ENCODE results near the gene SLC5A8. TPM values are rescaled to one million over a fixed set of nuclear protein-coding genes. Genes with fewer than 3 reads are reported as not detected.
"Not testable (repeated sequence)": the region's sequence is repeated elsewhere in the genome, so short reads cannot be mapped to it uniquely, and the experiment has no call there.

The SLC5A8 gene
- total RNA-seq, 1 experiment from 2014 or later: not detected

DNA sequence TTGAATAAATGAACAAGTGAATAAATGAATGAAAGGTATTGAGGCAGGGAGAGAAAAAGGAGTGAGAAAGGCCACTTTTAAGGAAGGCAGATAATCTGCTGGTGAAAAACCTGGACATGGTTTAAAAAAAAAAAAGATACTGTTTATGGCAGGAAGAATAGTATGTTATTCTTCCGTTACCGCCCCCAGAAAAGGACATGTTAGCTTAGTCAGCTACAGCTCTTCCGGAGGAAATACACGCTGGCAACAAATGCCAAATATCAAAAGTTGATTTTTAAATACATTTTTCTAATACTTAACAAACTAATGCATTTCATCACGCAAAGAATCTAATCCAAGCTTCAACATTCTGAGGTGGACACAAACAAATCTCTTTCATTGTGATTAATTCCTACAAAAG lies 43.2 kb downstream of the SLC5A8 start:
- Histone ChIP-seq H3F3A (ENCODE audit: low read length, unreplicated experiment) (no peaks in the 10 kb centered on the region), H3K9me2 (replicated peaks; ENCODE audit: low read length) (no peaks in the 10 kb centered on the region), H2AFZ (ENCODE audit: low read length) (no peak overlapping the region), H3K27me3 (ENCODE audit: low read length) (peaks cover 24% of the 10 kb centered on the region), H4K20me1 (ENCODE audit: low read length) (no peaks in the 10 kb centered on the region), H3K27ac (ENCODE audit: low read length) (no peak overlapping the region), H3K9ac (ENCODE audit: low read length) (no peak overlapping the region), H3K9me3 (ENCODE audit: low read length) (no peaks in the 10 kb centered on the region), H3K4me2 (ENCODE audit: low read length) (no peak overlapping the region), H3K4me1 (ENCODE audit: insufficient read depth, low read length) (no peaks in the 10 kb centered on the region), H3K4me3 (ENCODE audit: low read length) (no peak overlapping the region), H3K36me3 (ENCODE audit: low read depth, low read length) (no peaks in the 10 kb centered on the region), H3K79me2 (ENCODE audit: low read length) (no peaks in the 10 kb centered on the region)
- no peak for TF ChIP-seq EZH2phosphoT487 (IDR thresholded peaks at IDR 0.05; ENCODE audit: borderline replicate concordance, low read length)
- TF ChIP-seq, protein P1, sequence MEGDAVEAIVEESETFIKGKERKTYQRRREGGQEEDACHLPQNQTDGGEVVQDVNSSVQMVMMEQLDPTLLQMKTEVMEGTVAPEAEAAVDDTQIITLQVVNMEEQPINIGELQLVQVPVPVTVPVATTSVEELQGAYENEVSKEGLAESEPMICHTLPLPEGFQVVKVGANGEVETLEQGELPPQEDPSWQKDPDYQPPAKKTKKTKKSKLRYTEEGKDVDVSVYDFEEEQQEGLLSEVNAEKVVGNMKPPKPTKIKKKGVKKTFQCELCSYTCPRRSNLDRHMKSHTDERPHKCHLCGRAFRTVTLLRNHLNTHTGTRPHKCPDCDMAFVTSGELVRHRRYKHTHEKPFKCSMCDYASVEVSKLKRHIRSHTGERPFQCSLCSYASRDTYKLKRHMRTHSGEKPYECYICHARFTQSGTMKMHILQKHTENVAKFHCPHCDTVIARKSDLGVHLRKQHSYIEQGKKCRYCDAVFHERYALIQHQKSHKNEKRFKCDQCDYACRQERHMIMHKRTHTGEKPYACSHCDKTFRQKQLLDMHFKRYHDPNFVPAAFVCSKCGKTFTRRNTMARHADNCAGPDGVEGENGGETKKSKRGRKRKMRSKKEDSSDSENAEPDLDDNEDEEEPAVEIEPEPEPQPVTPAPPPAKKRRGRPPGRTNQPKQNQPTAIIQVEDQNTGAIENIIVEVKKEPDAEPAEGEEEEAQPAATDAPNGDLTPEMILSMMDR (conservative IDR thresholded peaks at IDR 0.05; ENCODE audit: low read depth, low read length): no peak
- no peak for TF ChIP-seq EZH2 (IDR thresholded peaks at IDR 0.05; ENCODE audit: low read length, unreplicated experiment)
- intact Hi-C loops (cut with micrococcal nuclease): no loop called here
- no peak for ATAC-seq
- no TSS peak for BruUV-seq (replicated peaks)
- POLR2A ChIA-PET (ENCODE audit: unreplicated experiment): no interaction called here
- CTCF ChIA-PET: no interaction called here
- DNase-seq: no peak

DNA sequence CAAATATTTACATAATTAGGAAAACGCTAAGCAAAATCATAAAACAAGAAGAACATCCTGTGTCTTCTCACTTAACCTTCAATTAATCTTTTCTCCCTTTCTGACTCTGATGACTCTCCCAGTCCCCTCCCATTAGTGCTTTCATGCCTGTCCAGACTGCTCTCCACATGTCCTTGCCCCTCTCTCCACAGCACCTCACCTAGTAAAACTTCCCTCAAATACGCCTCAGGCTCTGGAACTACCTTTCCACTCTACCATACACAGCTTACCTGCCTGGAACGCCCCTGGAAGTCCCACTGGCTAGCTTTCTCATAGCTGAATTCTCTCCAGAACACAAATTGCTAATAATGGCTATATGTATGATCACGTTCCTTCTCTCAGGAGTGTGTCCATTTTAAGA lies 44.7 kb downstream of the SLC5A8 start:
- H3K9me2 ChIP-seq (replicated peaks; ENCODE audit: low read length): no peaks in the 10 kb centered on the region
- no peaks in the 10 kb centered on the region for H3K4me1 ChIP-seq (ENCODE audit: insufficient read depth, low read length)
- no peaks in the 10 kb centered on the region for H3K79me2 ChIP-seq (ENCODE audit: low read length)
- peaks cover 24% of the 10 kb centered on the region for H3K27me3 ChIP-seq (ENCODE audit: low read length)
- ATAC-seq: no peak
- CTCF ChIA-PET: no interaction called here
- TF ChIP-seq EZH2phosphoT487 (IDR thresholded peaks at IDR 0.05; ENCODE audit: borderline replicate concordance, low read length): no peak
- TF ChIP-seq EZH2 (IDR thresholded peaks at IDR 0.05; ENCODE audit: low read length, unreplicated experiment): no peak
- TF ChIP-seq, protein P1 (conservative IDR thresholded peaks at IDR 0.05; ENCODE audit: low read depth, low read length): no peak
- H3K4me3 ChIP-seq (ENCODE audit: low read length): no peak overlapping the region
- no peak for DNase-seq
- H3K9ac ChIP-seq (ENCODE audit: low read length): no peak overlapping the region
- no peak overlapping the region for H2AFZ ChIP-seq (ENCODE audit: low read length)
- no peaks in the 10 kb centered on the region for H3K9me3 ChIP-seq (ENCODE audit: low read length)
- H3K27ac ChIP-seq (ENCODE audit: low read length): no peak overlapping the region
- H3K4me2 ChIP-seq (ENCODE audit: low read length): no peak overlapping the region
- BruUV-seq (replicated peaks): no TSS peak
- no peaks in the 10 kb centered on the region for H3K36me3 ChIP-seq (ENCODE audit: low read depth, low read length)
- H4K20me1 ChIP-seq (ENCODE audit: low read length): no peaks in the 10 kb centered on the region
- POLR2A ChIA-PET (ENCODE audit: unreplicated experiment): no interaction called here
- no peaks in the 10 kb centered on the region for H3F3A ChIP-seq (ENCODE audit: low read length, unreplicated experiment)
- intact Hi-C loops (cut with micrococcal nuclease): no loop called here

DNA sequence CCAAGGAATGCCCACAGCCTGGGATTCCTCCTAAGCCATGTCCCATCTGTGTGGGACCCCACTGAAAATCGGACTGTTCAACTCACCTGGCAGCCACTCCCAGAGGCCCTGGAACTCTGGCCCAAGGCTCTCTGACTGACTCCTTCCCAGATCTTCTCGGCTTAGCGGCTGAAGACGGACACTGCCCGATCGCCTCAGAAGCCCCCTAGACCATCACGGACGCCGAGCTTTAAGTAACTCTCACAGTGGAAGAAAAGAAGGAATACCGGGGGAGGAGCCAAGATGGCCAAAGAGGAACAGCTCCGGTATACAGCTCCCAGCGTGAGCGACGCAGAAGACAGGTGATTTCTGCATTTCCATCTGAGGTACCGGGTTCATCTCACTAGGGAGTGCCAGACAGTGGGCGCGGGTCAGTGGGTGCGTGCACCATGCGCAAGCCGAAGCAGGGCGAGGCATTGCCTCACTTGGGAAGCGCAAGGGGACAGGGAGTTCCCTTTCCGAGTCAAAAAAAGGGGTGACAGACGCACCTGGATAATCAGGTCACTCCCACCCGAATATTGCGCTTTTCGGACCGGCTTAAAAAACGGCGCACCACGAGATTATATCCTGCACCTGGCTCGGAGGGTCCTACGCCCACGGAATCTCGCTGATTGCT lies 64.1 kb downstream of the SLC5A8 start:
- BruUV-seq (replicated peaks); H3K4me1 ChIP-seq (ENCODE audit: insufficient read depth, low read length): not testable (repeated sequence)

More for the DNA sequence above, 64.1 kb downstream of the SLC5A8 start:
- H3K4me3 ChIP-seq (ENCODE audit: low read length); H3K36me3 ChIP-seq (ENCODE audit: low read depth, low read length); H3K9ac ChIP-seq (ENCODE audit: low read length); H2AFZ ChIP-seq (ENCODE audit: low read length); intact Hi-C loops (cut with micrococcal nuclease); CTCF ChIA-PET; ATAC-seq; H3K27ac ChIP-seq (ENCODE audit: low read length); POLR2A ChIA-PET (ENCODE audit: unreplicated experiment); H3K79me2 ChIP-seq (ENCODE audit: low read length); H3K27me3 ChIP-seq (ENCODE audit: low read length); H4K20me1 ChIP-seq (ENCODE audit: low read length); H3K4me2 ChIP-seq (ENCODE audit: low read length); H3K9me2 ChIP-seq (replicated peaks; ENCODE audit: low read length); DNase-seq; H3K9me3 ChIP-seq (ENCODE audit: low read length); H3F3A ChIP-seq (ENCODE audit: low read length, unreplicated experiment): not testable (repeated sequence)

All from PC-3 (cell line).